ENCODE measurements around the gene SERTAD3. TPM values are rescaled to one million over a fixed set of nuclear protein-coding genes. Genes with fewer than 3 reads are reported as not detected.
"Not testable (repeated sequence)": the region's sequence is repeated elsewhere in the genome, so short reads cannot be mapped to it uniquely, and the experiment has no call there.

SERTAD3 gene
- total RNA-seq, 1 experiment from 2014 or later: 12.0 TPM

- DNase-seq (ENCODE audit: low read depth): no peak
These were observed 14.5 kb upstream of the SERTAD3 start for GRCh38 chr19:40458597-40458974.

DNA sequence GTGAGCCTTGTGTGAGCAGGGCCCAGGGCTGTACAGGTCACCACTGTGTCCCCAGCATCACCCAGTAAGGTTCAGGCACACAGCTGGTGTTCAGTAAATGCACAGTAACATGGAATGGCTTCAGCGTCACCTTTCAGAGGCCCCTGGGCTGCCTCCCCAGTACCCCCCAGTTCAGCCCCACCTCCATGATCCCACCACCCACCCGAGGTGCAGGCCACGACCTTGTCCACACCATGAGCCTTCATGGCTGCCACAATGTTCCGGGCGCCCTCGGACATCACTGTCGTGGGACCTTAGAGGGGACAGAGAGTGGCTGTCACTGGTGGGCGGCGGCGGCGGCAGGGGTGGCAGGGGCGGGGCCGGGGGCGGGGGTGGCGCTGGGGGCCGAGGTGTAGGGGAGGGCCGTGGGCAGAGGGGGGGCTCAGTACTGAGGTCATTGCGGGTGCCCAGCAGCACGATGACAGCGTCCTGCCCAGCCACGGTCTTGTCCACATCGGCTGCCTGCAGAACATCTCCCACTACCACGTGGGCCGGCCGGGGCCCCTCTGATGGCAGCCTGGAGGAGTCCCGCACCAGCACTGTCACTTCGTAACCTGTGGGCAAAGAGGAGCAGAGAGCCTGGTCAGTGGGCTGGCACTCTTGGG, 13.9 kb upstream of the SERTAD3 start:
- no peak for DNase-seq (ENCODE audit: low read depth)

GRCh38 chr19:40457048-40457447, 12.9 kb upstream of the SERTAD3 start:
- no peak for DNase-seq (ENCODE audit: low read depth)

GRCh38 chr19:40453943-40454342, 9.8 kb upstream of the SERTAD3 start:
- DNase-seq (ENCODE audit: low read depth): peak; percentile 29

- no peak for DNase-seq (ENCODE audit: low read depth)
These were observed 9.1 kb upstream of the SERTAD3 start for GRCh38 chr19:40453151-40453735.

GRCh38 chr19:40452016-40452415, 7.9 kb upstream of the SERTAD3 start:
- no peak for DNase-seq (ENCODE audit: low read depth)

DNA sequence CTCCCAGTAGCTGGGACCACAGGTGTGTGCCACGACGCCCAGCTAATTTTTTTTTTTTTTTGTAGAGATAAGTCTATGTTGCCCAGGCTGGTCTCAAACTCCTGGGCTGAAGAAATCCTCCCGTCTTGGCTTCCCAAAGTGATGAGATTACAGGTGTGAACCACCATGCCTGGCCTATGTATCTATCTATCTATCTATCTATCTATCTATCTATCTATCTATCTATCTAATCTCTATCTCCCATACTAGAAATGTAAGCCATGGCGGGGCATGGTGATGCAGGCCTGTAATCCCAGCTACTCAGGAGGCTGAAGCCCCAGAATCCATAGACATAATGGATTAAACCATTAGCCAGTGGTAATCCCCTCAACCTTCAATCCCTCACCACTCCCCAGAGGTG, 6.5 kb upstream of the SERTAD3 start:
- DNase-seq (ENCODE audit: low read depth): no peak

GRCh38 chr19:40449506-40449905, 5.4 kb upstream of the SERTAD3 start:
- no peak for DNase-seq (ENCODE audit: low read depth)

- no peak for DNase-seq (ENCODE audit: low read depth)
These were observed 2.2 kb upstream of the SERTAD3 start for GRCh38 chr19:40446263-40446784.

GRCh38 chr19:40445780-40446262, 1.7 kb upstream of the SERTAD3 start:
- peak; percentile 17 for DNase-seq (ENCODE audit: low read depth)

DNA sequence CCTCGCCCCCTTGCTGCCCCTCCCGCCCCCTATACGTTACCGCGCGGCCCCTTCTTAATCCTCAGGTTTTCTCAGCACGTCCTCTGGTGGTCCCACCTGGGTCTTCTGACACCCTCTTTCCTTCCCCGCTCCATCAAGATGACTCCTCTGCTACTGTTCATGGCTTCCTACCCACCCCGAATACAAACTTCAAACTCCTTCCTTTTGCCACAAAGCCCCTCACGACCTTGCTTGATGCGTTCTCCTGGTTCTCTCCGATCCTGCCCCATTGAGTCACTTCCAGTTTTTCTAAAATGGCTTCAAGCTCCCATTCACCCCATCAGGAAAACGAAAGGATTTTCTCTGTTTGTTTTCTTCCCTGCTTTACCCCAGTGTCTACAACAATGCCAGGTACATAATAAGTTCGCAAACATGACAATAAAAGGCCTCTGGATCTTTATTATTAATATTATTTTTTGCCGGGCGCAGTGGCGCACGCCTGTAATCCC, 734 bp upstream of the SERTAD3 start:
- DNase-seq (ENCODE audit: low read depth): no peak

GRCh38 chr19:40443131-40443999, 770 bp downstream of the SERTAD3 start:
- DNase-seq (ENCODE audit: low read depth): peak; percentile 100

- DNase-seq (ENCODE audit: low read depth): no peak
These were observed 1.6 kb downstream of the SERTAD3 start for GRCh38 chr19:40442328-40443130.

DNA sequence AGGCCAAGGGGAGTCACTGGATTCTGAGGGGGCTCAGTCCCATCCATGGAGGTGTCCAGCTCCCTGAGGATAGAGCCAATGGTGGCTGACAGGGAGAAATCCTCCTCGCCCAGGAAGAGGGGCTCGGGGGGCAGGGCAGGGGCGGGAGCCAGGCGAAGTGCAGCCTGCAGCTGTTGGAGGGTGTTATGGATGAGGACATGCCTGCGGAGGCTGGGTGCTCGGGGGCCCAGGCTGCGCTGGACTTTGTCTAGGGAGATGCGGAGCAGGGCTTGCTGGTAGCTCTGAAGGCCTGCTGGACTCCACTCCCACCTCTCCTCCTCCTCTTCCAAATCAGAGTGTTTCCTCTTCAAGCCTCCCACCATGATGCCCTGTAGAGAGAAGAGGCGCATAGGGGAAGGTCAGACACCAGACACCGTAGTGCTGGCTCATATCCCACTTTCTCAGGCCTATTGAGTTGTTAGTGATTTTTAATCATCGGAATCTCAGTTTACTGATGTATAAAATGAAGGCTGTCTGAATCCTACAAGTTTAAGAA, 2.3 kb downstream of the SERTAD3 start:
- no peak for DNase-seq (ENCODE audit: low read depth)

DNA sequence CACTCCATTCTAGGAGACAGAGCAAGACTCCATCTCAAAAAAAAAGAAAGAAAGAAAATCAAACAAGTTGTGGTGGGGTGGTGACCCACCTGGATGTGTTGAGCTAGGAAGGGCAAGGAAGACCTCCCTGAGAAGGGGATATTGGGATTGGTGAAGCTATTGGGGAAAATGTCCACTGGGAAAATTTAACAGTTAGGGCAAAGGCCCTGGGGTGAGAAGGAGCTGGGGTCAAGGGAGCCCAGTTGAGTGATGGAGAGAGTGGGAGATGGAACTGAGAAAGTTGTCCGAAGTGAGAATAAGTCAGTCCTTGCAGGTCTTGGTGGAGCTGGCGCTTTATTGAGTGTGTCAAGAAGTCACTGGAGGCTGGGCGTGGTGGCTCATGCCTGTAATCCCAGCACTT, 5.9 kb downstream of the SERTAD3 start:
- DNase-seq (ENCODE audit: low read depth): no peak

DNA sequence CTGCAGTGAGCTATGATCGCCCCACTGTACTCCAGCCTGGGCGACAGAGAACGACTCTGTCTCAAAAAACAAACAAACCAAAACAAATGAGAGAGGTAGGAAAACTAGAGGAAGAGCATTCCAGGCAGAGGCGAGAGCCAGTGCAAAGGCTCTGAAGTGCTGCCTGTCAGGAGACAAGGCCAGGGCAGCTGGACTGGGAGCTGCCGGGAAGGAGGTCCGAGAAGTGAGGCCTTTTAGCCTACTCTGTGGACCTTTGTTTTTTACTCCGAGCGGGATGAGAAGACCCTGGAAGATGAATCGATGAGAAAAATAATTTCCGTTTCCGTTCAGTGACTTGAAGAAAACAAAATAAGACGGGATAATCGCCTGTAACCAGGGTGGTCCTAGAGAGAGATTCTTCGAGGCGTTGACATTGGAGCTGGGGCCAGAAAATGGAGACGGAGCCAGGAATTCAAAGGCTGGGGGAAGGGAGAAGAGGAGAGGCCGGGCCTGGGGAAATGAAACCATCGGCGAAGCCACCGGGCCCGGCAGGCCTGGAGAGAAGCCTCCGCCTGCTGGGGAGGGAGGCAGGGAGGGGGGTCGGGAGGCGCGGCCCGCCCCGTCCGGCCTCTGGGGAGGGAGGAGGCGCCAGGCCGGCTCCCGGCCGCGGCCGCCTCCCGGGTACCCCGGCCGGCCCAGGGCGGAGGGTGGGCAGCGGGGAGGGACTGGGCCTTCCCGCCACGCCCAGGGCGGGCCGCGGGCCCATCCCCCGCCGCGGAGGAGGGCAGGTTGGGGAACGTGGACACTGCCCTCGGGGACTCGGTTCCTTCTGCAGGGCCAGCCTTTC, 10.5 kb downstream of the SERTAD3 start:
- DNase-seq (ENCODE audit: low read depth): peak; percentile 85

GRCh38 chr19:40432760-40433159, 11.4 kb downstream of the SERTAD3 start:
- not testable (repeated sequence) for DNase-seq (ENCODE audit: low read depth)

- no peak for DNase-seq (ENCODE audit: low read depth)
These were observed 12.4 kb downstream of the SERTAD3 start for GRCh38 chr19:40431698-40432097.

DNA sequence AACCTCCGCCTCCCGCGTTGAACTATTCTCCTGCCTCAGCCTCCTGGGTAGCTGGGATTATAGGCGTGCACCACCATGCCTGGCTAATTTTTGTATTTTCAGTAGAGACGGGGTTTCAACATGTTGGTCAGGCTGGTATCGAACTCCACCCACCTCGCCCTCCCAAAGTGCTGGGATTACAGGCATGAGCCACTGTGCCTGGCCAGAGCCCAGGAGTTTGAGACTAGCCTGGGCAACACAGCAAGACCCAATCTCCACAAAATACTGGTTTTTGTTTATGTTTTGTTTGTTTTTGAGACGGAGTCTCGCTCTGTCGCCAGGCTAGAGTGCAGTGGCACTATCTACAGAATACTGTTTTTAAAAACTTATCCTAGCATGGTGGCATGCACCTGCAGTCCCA, 13.9 kb downstream of the SERTAD3 start:
- DNase-seq (ENCODE audit: low read depth): not testable (repeated sequence)

- not testable (repeated sequence) for DNase-seq (ENCODE audit: low read depth)
These were observed 15.9 kb downstream of the SERTAD3 start for GRCh38 chr19:40428197-40428596.

Data from HT1080 (cell line).